Measurements from ENCODE around the gene SLIT1.

- TF ChIP-seq, protein P1, sequence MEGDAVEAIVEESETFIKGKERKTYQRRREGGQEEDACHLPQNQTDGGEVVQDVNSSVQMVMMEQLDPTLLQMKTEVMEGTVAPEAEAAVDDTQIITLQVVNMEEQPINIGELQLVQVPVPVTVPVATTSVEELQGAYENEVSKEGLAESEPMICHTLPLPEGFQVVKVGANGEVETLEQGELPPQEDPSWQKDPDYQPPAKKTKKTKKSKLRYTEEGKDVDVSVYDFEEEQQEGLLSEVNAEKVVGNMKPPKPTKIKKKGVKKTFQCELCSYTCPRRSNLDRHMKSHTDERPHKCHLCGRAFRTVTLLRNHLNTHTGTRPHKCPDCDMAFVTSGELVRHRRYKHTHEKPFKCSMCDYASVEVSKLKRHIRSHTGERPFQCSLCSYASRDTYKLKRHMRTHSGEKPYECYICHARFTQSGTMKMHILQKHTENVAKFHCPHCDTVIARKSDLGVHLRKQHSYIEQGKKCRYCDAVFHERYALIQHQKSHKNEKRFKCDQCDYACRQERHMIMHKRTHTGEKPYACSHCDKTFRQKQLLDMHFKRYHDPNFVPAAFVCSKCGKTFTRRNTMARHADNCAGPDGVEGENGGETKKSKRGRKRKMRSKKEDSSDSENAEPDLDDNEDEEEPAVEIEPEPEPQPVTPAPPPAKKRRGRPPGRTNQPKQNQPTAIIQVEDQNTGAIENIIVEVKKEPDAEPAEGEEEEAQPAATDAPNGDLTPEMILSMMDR (IDR thresholded peaks at IDR 0.05) = no peak
- no peak for TF ChIP-seq POLR2A (IDR thresholded peaks at IDR 0.05)
Measured at GRCh38 chr10:97169063-97169462, 16.7 kb downstream of the SLIT1 start.

All from testis (tissue), 2 donors.